C4-2B (cell line): ENCODE results near the gene ISY1.

Experiments used
- ZFX ChIP-seq: fragments of 450-650 bp; IDR thresholded peaks from 2 replicates; pipeline ENCODE4 v1.6.1; 2017
- TF ChIP-seq, protein P1 (sequence below): fragments of 450-650 bp; conservative IDR thresholded peaks from 2 replicates; pipeline ENCODE4 v1.5.1; 2017; ENCODE audit warnings: mild to moderate bottlenecking

DNA sequence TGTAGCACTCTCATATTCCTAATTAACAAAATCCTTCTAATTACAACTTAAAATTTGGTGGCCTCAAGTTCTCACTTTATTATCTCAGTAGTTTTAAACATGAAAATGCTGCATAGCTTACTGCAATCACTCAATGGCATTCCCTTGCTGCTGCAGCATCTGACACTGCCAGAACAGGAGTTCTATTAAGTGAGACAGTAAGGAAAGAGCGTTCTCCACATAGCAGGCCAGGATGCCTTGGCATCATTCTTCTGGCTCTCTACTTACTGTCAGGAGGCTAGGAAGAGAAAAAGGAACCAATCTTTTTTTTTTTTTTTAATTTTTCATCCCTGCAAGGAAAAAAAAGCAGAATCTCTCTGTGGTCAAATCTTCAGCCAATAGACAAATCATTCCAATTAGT is 19.6 kb upstream of the ISY1 start:
- TF ChIP-seq, protein P1, sequence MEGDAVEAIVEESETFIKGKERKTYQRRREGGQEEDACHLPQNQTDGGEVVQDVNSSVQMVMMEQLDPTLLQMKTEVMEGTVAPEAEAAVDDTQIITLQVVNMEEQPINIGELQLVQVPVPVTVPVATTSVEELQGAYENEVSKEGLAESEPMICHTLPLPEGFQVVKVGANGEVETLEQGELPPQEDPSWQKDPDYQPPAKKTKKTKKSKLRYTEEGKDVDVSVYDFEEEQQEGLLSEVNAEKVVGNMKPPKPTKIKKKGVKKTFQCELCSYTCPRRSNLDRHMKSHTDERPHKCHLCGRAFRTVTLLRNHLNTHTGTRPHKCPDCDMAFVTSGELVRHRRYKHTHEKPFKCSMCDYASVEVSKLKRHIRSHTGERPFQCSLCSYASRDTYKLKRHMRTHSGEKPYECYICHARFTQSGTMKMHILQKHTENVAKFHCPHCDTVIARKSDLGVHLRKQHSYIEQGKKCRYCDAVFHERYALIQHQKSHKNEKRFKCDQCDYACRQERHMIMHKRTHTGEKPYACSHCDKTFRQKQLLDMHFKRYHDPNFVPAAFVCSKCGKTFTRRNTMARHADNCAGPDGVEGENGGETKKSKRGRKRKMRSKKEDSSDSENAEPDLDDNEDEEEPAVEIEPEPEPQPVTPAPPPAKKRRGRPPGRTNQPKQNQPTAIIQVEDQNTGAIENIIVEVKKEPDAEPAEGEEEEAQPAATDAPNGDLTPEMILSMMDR = no peak
- TF ChIP-seq ZFX = no peak
